Keratinocyte (primary cell): ENCODE measurements around the gene FBXL5. TPM values are rescaled to one million over a fixed set of nuclear protein-coding genes. Genes with fewer than 3 reads are reported as not detected.

Experiments used
- DNase-seq: peaks from one replicate; pipeline ENCODE4 v3.0.0-alpha.2; 2011; ENCODE audit warnings: low read depth, missing footprints, low spot score
- FAIRE-seq: peaks from 2 replicates; lab custom pipeline; 2011; peaks lifted over from hg19 to GRCh38; lab: Jason Lieb, UNC
- H2AFZ ChIP-seq: 2 replicates; pipeline ENCODE4 v1.6.0; 2012; ENCODE audit warnings: low read length, control low read depth, inconsistent platforms; ENCODE audit not compliant: control insufficient read depth
- H3K27ac ChIP-seq: 2 replicates; pipeline ENCODE4 v1.5.1; 2011; ENCODE audit warnings: low read length; ENCODE audit not compliant: control insufficient read depth, insufficient read depth
- H3K27me3 ChIP-seq: 3 replicates; pipeline ENCODE4 v1.6.0; 2011; ENCODE audit warnings: low read length; ENCODE audit not compliant: control insufficient read depth, insufficient read depth; ENCODE audit errors: extremely low read depth
- H3K36me3 ChIP-seq, 2 experiments: 2 replicates in 1 of 2; 3 replicates in 1 of 2; pipeline ENCODE4 v1.5.1; 2011; ENCODE audit warnings: low read length in 2 of 2, mild to moderate bottlenecking in 1 of 2; ENCODE audit not compliant: control insufficient read depth in 2 of 2, insufficient read depth in 2 of 2; ENCODE audit errors: extremely low read depth in 1 of 2
- H3K4me1 ChIP-seq: 3 replicates; pipeline ENCODE4 v1.5.1; 2011; ENCODE audit warnings: low read length; ENCODE audit not compliant: control insufficient read depth, insufficient read depth; ENCODE audit errors: extremely low read depth
- H3K4me2 ChIP-seq: 3 replicates; pipeline ENCODE4 v1.6.0; 2011; ENCODE audit warnings: low read depth, low read length; ENCODE audit not compliant: control insufficient read depth, insufficient read depth; ENCODE audit errors: extremely low read depth
- H3K4me3 ChIP-seq, 3 experiments: fragments of 200-600 bp in 1 of 3; sonication (generic) in 1 of 3; 2 replicates in 2 of 3; 3 replicates in 1 of 3; pipeline ENCODE4 v1.5.1; 2011 to 2016; ENCODE audit warnings: low read length in 3 of 3, mild to moderate bottlenecking in 3 of 3, control low read depth in 2 of 3, inconsistent platforms in 1 of 3, low read depth in 1 of 3, mixed read lengths in 1 of 3, mixed run types in 1 of 3, moderate library complexity in 1 of 3; ENCODE audit not compliant: control insufficient read depth in 2 of 3, insufficient read depth in 2 of 3; ENCODE audit errors: extremely low read depth in 1 of 3
- H3K79me2 ChIP-seq: 2 replicates; pipeline ENCODE4 v1.6.0; 2012; ENCODE audit warnings: low read length; ENCODE audit not compliant: control insufficient read depth, insufficient read depth
- H3K9ac ChIP-seq: 3 replicates; pipeline ENCODE4 v1.6.0; 2011; ENCODE audit warnings: low read length; ENCODE audit not compliant: control insufficient read depth, insufficient read depth; ENCODE audit errors: extremely low read depth
- H3K9me1 ChIP-seq: 3 replicates; pipeline ENCODE4 v1.6.0; 2011; ENCODE audit warnings: low read length; ENCODE audit not compliant: control insufficient read depth, insufficient read depth; ENCODE audit errors: extremely low read depth
- H3K9me3 ChIP-seq: 2 replicates; pipeline ENCODE4 v1.5.1; 2012; ENCODE audit warnings: low read depth, low read length; ENCODE audit not compliant: control insufficient read depth
- H4K20me1 ChIP-seq: 3 replicates; pipeline ENCODE4 v1.6.0; 2011; ENCODE audit warnings: low read length; ENCODE audit not compliant: control insufficient read depth, insufficient read depth; ENCODE audit errors: extremely low read depth
- CTCF ChIP-seq, 3 experiments: IDR thresholded peaks in 1 of 3; conservative IDR thresholded peaks in 1 of 3; optimal IDR thresholded peaks in 1 of 3; 2 replicates in 2 of 3; 3 replicates in 1 of 3; pipeline versions ENCODE3 to v1.5.1; 2011; ENCODE audit warnings: low read length in 3 of 3, mild to moderate bottlenecking in 3 of 3, moderate library complexity in 2 of 3, control low read depth in 1 of 3, inconsistent platforms in 1 of 3; ENCODE audit not compliant: insufficient read depth in 2 of 3; ENCODE audit errors: extremely low read depth in 1 of 3
- EZH2 ChIP-seq: IDR thresholded peaks from one replicate; pipeline ENCODE4 v1.6.1; 2012; ENCODE audit warnings: inconsistent platforms, mild to moderate bottlenecking, low read length, moderate library complexity
- dilution Hi-C: fragments of 300-500 bp; cut with MboI; formaldehyde crosslinking; loops from one replicate; pipeline ENCODE4 v1.7.0; 2020; ENCODE audit warnings: low sequenced_read_pairs; ENCODE audit not compliant: extremely low pct_ligation_motif_present
- polyA plus RNA-seq, 5 experiments: library from polyadenylated mRNA; depleted of rRNA in 3 of 5; stranded (reverse) in 3 of 5; stranded (forward) in 1 of 5; unstranded in 1 of 5; fragments of >200 nt; gene quantifications; 1 replicate in 1 of 5; 2 replicates in 3 of 5; 3 replicates in 1 of 5; pipeline versions ENCODE4 v1.2.1 to v1.2.3, GENCODE V29; 2011 to 2012; ENCODE audit warnings: missing spikeins in 2 of 5, low read depth in 1 of 5, low replicate concordance in 1 of 5

Gene FBXL5
- polyA plus RNA-seq, 1 donor (not counting 4 experiments of a cell fraction or from before 2014, with no cell fraction given): 63.1 TPM

DNA sequence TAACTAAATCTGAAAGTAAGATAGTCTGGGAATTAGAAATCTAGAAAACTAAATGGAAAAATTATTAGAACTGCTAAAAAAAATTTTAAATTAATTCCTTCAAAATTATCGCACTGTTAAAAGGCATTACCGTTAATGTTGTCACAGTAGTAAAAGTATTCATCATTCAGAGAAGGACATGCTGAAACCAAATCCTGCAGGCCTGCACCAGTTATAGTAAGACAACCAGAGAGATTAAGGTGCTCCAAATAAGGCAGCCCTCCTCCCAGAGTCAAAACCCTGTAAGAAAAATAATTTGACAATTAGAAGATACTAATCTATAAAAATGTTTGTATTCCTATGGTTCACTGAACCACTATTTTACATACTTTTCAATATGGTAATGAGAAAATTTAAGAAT is 43.0 kb downstream of the FBXL5 start:
- Histone ChIP-seq H2AFZ (no peak overlapping the region), H3K9me3 (no peaks in the 10 kb centered on the region), H3K79me2 (peaks cover 27% of the 10 kb centered on the region), H3K9ac (no peak overlapping the region), H3K4me2 (no peak overlapping the region), H3K36me3 (peaks cover 2 to 18% of the 10 kb centered on the region in 2 experiments), H4K20me1 (peaks cover 11% of the 10 kb centered on the region), H3K27me3 (no peaks in the 10 kb centered on the region), H3K4me1 (peaks cover 7% of the 10 kb centered on the region), H3K4me3 (no peak overlapping the region), H3K27ac (no peak overlapping the region), H3K9me1 (no peaks in the 10 kb centered on the region)
- dilution Hi-C loops: no loop called here
- no peak for TF ChIP-seq EZH2
- FAIRE-seq (no peak), DNase-seq (no peak)

DNA sequence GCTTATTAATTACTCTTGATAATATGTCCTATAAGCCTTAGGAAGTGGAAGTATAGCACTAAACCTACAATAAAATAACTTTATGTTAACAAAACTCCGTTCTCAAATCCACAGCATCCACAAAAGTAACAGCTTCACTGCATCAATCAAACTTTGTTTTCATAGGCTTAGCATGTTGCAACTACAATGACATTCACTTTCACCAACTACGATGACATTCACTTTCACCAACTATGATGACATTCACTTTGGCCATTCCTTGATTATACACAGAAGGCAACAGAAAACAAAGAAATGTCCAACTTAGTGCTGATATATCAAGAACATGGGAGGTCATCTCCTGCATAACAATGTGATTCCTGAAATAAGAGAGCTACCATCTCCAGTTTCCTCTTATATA is 44.3 kb downstream of the FBXL5 start:
- no peak overlapping the region for H3K4me3 ChIP-seq
- peaks cover 7% of the 10 kb centered on the region for H3K4me1 ChIP-seq
- no peaks in the 10 kb centered on the region for H3K9me1 ChIP-seq
- peaks cover 16% of the 10 kb centered on the region for H3K79me2 ChIP-seq
- dilution Hi-C loops: no loop called here
- H3K27ac ChIP-seq: no peak overlapping the region
- no peaks in the 10 kb centered on the region for H3K27me3 ChIP-seq
- no peak for TF ChIP-seq EZH2
- TF ChIP-seq CTCF (optimal IDR thresholded peaks at IDR 0.05 in 1 of 3, IDR thresholded peaks at IDR 0.05 in 1 of 3, conservative IDR thresholded peaks at IDR 0.05 in 1 of 3; ENCODE audit: extremely low read depth in 1 of 3, insufficient read depth in 2 of 3, low read length in 3 of 3): no peak
- no peak overlapping the region for H2AFZ ChIP-seq
- FAIRE-seq (no peak), DNase-seq (no peak)
- peaks cover 9% of the 10 kb centered on the region for H4K20me1 ChIP-seq
- no peak overlapping the region for H3K9ac ChIP-seq
- no peak overlapping the region for H3K4me2 ChIP-seq
- H3K36me3 ChIP-seq: peaks cover 2 to 18% of the 10 kb centered on the region in 2 experiments
- H3K9me3 ChIP-seq: no peaks in the 10 kb centered on the region

DNA sequence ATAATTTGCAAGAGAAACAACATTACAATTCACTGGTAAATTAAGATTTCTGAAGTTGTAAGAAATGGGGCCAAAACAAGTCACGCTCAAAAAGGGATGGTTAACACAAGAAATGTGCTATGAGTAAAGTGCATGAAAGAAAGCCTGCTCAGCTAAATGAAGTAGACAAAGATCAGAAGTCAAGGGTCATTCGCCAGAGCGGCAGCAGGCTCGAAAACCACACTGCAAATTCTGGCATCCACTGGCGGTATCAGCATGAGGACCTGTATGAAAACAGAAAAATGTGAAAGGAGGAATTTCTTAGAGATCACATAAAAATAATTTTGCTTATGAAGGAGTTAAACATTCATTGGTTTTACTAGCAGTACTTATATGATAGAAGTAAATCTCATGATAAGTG is 49.6 kb downstream of the FBXL5 start:
- H3K79me2 ChIP-seq: no peaks in the 10 kb centered on the region
- H3K9ac ChIP-seq: no peak overlapping the region
- H3K4me2 ChIP-seq: no peak overlapping the region
- dilution Hi-C loops: no loop called here
- no peaks in the 10 kb centered on the region for H3K27me3 ChIP-seq
- H2AFZ ChIP-seq: no peak overlapping the region
- FAIRE-seq (no peak), DNase-seq (no peak)
- no peaks in the 10 kb centered on the region for H3K9me1 ChIP-seq
- H4K20me1 ChIP-seq: no peaks in the 10 kb centered on the region
- no peaks in the 10 kb centered on the region for H3K4me1 ChIP-seq
- no peak for TF ChIP-seq CTCF (optimal IDR thresholded peaks at IDR 0.05 in 1 of 3, IDR thresholded peaks at IDR 0.05 in 1 of 3, conservative IDR thresholded peaks at IDR 0.05 in 1 of 3; ENCODE audit: extremely low read depth in 1 of 3, insufficient read depth in 2 of 3, low read length in 3 of 3)
- TF ChIP-seq EZH2: no peak
- H3K4me3 ChIP-seq: no peak overlapping the region
- no peaks in the 10 kb centered on the region for H3K9me3 ChIP-seq
- peaks cover 0 to 3% of the 10 kb centered on the region in 2 experiments for H3K36me3 ChIP-seq
- no peak overlapping the region for H3K27ac ChIP-seq
